Body of pancreas (tissue), 4 donors: ENCODE results near the gene CLSTN2. TPM values are rescaled to one million over a fixed set of nuclear protein-coding genes. Genes with fewer than 3 reads are reported as not detected.

ENCODE experiments used
- ATAC-seq: fragments of 150-250 bp; one replicate; pipeline ENCODE4 v1.9.1; 2016
- DNase-seq, 4 donors: peaks; one replicate each; pipeline ENCODE4 v3.0.0-alpha.2; 2019
- H3K27ac ChIP-seq, 4 donors: fragments of 200-600 bp; sonication (generic); 1 replicate in 3 of 4; 2 replicates in 1 of 4; pipeline versions ENCODE4 v1.5.1 to v1.6.1; 2016 to 2019; ENCODE audit warnings: mild to moderate bottlenecking in 1 of 4, mixed read lengths in 1 of 4, moderate library complexity in 1 of 4
- H3K27me3 ChIP-seq, 2 donors: fragments of 200-600 bp; sonication (generic); one replicate each; pipeline ENCODE4 v1.6.0; 2016; ENCODE audit warnings: mild to moderate bottlenecking in 1 of 2
- H3K36me3 ChIP-seq, 2 donors: fragments of 200-600 bp; sonication (generic); replicated peaks in 1 of 2; 2 replicates each; pipeline ENCODE4 v1.5.1; 2016; ENCODE audit warnings: low read depth in 2 of 2; ENCODE audit not compliant: insufficient read depth in 1 of 2
- H3K4me1 ChIP-seq: fragments of 200-600 bp; sonication (generic); one replicate; pipeline ENCODE4 v1.6.0; 2016
- H3K4me3 ChIP-seq, 2 donors: fragments of 200-600 bp; sonication (generic); 1 replicate in 1 of 2; 2 replicates in 1 of 2; pipeline ENCODE4 v1.5.1; 2016 to 2019
- H3K9me3 ChIP-seq, 3 donors: fragments of 200-600 bp; sonication (generic); 1 replicate in 2 of 3; 2 replicates in 1 of 3; pipeline ENCODE4 v1.5.1; 2016
- POLR2A ChIP-seq, 3 donors: fragments of 450-650 bp; IDR thresholded peaks; one replicate each; pipeline ENCODE4 v1.6.1; 2016; ENCODE audit warnings: antibody characterized with exemption in 3 of 3, mild to moderate bottlenecking in 2 of 3
- WGBS, 2 donors: methylation state at CpG; one replicate each; pipeline ENCODE4 v1.1.5; 2017; 5-methylcytosine and 5-hydroxymethylcytosine counted together
- intact Hi-C: fragments of 100-400 bp; cut with DNase I; formaldehyde crosslinking; loops from one replicate; pipeline ENCODE4 v1.15.1; 2023
- total RNA-seq, 2 donors: library from RNA; depleted of rRNA; stranded (reverse); fragments of >200 nt; gene quantifications; one replicate each; pipeline ENCODE4 v1.1.0, GENCODE V29; 2016
- TF ChIP-seq, protein P1 (sequence below), 7 experiments: fragments of 450-650 bp in 4 of 7; fragments of 200-600 bp in 3 of 7; sonication (generic) in 3 of 7; IDR thresholded peaks; one replicate each; pipeline ENCODE4 v1.5.1; 2016 to 2019; ENCODE audit warnings: antibody characterized with exemption in 7 of 7

Gene CLSTN2
- total RNA-seq, 2 donors from 2014 or later: 14.5 to 14.8 TPM

DNA sequence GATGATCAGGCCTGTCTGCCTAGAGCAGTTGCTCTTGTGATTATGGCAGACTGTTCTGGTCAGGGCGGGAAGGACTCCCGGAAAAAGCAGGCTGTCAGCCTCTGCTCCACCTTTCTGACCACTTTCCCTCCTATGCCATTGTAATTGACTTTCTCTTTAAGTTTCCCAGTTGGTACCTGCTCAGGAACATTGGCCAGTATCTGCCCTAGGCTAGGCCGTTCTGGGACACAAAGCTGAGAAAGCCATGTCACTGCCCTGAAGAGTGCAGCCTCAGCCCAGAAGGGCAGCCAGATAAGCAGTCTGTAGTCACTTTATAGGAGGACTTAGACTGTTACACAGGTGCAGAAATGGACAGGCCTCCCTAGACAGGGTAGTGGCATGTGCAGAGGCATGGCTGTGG lies 80.8 kb downstream of the CLSTN2 start:
- Histone ChIP-seq H3K4me3 (no peak overlapping the region), H3K27ac (no peak overlapping the region), H3K9me3 (no peaks in the 10 kb centered on the region), H3K36me3 (no peaks in the 10 kb centered on the region), H3K27me3 (no peaks in the 10 kb centered on the region), H3K4me1 (no peaks in the 10 kb centered on the region)
- no peak for ATAC-seq
- no peak for DNase-seq
- intact Hi-C loops: no loop called here
- WGBS, 2 donors: 94 to 97% methylated on average over 3 of the region's 3 CpGs
- no peak for TF ChIP-seq POLR2A (IDR thresholded peaks at IDR 0.05)
- TF ChIP-seq, protein P1, sequence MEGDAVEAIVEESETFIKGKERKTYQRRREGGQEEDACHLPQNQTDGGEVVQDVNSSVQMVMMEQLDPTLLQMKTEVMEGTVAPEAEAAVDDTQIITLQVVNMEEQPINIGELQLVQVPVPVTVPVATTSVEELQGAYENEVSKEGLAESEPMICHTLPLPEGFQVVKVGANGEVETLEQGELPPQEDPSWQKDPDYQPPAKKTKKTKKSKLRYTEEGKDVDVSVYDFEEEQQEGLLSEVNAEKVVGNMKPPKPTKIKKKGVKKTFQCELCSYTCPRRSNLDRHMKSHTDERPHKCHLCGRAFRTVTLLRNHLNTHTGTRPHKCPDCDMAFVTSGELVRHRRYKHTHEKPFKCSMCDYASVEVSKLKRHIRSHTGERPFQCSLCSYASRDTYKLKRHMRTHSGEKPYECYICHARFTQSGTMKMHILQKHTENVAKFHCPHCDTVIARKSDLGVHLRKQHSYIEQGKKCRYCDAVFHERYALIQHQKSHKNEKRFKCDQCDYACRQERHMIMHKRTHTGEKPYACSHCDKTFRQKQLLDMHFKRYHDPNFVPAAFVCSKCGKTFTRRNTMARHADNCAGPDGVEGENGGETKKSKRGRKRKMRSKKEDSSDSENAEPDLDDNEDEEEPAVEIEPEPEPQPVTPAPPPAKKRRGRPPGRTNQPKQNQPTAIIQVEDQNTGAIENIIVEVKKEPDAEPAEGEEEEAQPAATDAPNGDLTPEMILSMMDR (IDR thresholded peaks at IDR 0.05): no peak

DNA sequence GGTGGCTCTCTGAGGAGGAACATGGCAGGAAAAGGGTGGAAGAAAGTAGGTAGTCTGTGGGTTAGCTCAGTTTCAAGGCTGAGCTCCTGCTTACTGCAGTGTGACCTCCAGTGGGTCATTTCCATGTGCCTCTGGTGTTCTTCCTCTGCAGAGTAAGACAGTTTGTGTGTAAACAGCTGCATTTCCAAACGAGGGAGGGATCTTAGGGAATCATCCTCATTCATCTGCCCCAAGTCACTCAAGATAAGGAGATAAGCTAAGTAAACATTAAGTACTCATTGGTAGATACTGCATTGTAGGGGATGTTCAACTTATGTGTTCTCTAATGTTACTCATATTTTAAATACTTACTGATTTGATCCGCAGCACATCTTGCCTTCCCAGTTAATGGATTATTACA lies 83.6 kb downstream of the CLSTN2 start:
- no peak overlapping the region for H3K4me3 ChIP-seq
- no peaks in the 10 kb centered on the region for H3K36me3 ChIP-seq
- H3K4me1 ChIP-seq: no peaks in the 10 kb centered on the region
- intact Hi-C loops: no loop called here
- DNase-seq (no peak), ATAC-seq (no peak)
- WGBS, 2 donors: 25 to 51% methylated on average over 2 of the region's 2 CpGs
- H3K9me3 ChIP-seq: no peaks in the 10 kb centered on the region
- H3K27ac ChIP-seq: no peak overlapping the region
- TF ChIP-seq, protein P1 (IDR thresholded peaks at IDR 0.05): no peak
- TF ChIP-seq POLR2A (IDR thresholded peaks at IDR 0.05): no peak
- H3K27me3 ChIP-seq: no peaks in the 10 kb centered on the region

DNA sequence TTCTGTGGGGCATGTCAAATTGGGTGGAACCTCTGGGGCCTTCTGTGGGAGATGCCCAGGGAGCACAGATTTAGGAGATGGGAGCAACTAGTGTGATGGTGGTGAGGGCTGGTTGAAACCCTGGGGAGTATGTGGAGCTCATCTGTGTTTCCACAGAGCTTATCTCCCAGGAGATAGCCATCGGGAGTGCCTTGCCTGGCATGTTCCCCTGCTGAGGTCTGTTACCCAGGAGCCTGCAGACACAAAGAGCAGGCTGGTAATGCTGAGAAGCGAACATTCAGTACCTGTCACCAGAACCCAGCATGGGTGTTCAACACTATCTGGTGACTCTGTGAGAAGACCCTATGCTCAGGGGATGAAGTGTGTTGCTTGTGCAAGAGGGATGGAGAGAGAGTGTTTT lies 85.0 kb downstream of the CLSTN2 start:
- H3K4me1 ChIP-seq: no peaks in the 10 kb centered on the region
- 14 to 64% methylated on average over 1 to 2 of the region's 2 CpGs for WGBS, 2 donors
- no peaks in the 10 kb centered on the region for H3K27me3 ChIP-seq
- intact Hi-C loops: no loop called here
- no peaks in the 10 kb centered on the region for H3K9me3 ChIP-seq
- DNase-seq (no peak), ATAC-seq (no peak)
- H3K27ac ChIP-seq: no peak overlapping the region
- no peak overlapping the region for H3K4me3 ChIP-seq
- TF ChIP-seq, protein P1 (IDR thresholded peaks at IDR 0.05): no peak
- TF ChIP-seq POLR2A (IDR thresholded peaks at IDR 0.05): no peak
- H3K36me3 ChIP-seq: no peaks in the 10 kb centered on the region

DNA sequence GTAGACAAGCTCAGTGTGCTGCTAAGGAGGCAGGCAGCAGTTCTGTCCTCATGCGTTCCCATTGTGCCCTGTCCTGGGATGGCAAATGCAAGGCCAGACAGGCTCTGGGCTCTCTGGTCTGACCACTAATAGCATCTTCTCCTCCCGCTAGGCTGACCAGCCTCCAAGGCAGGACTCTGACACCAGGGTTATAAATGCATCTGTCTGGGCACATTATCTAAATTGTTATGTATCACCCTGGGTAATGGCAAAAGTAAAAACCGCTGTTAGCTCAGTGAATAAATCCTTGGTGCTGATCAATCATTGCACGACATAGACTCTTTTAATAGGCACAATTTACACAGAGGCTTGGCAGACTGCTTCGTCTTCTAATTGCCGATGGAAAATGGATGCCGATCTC lies 85.6 kb downstream of the CLSTN2 start:
- intact Hi-C loops: no loop called here
- ATAC-seq (no peak), DNase-seq (no peak)
- no peaks in the 10 kb centered on the region for H3K9me3 ChIP-seq
- H3K27ac ChIP-seq: no peak overlapping the region
- 67 to 87% methylated on average over 7 of the region's 7 CpGs for WGBS, 2 donors
- no peaks in the 10 kb centered on the region for H3K36me3 ChIP-seq
- H3K4me1 ChIP-seq: no peaks in the 10 kb centered on the region
- no peak overlapping the region for H3K4me3 ChIP-seq
- no peaks in the 10 kb centered on the region for H3K27me3 ChIP-seq
- TF ChIP-seq, protein P1 (IDR thresholded peaks at IDR 0.05): no peak
- no peak for TF ChIP-seq POLR2A (IDR thresholded peaks at IDR 0.05)

DNA sequence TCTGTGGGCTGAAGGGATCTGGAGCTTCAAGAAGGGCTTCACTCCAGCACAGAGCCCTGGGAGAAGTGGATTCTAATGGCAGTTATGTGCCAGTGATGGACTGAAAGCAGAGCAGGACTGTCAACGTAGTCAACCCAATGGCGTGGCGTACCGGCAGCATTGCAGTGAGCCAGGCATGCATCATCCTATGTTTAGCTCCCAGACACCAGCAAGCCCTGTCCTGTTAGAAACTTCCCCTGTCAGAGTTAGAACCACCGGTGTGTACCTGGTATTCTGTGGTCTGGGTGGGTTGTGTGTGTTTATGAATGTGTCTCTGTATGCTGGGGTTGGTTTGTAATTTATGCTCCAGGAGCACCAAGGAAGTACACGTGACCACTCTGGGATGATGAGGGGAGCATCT lies 86.3 kb downstream of the CLSTN2 start:
- Histone ChIP-seq H3K4me1 (no peaks in the 10 kb centered on the region), H3K36me3 (no peaks in the 10 kb centered on the region), H3K27ac (no peak overlapping the region), H3K9me3 (no peaks in the 10 kb centered on the region), H3K4me3 (no peak overlapping the region), H3K27me3 (no peaks in the 10 kb centered on the region)
- TF ChIP-seq, protein P1 (IDR thresholded peaks at IDR 0.05): no peak
- no peak for TF ChIP-seq POLR2A (IDR thresholded peaks at IDR 0.05)
- intact Hi-C loops: no loop called here
- 92 to 95% methylated on average over 5 to 6 of the region's 6 CpGs for WGBS, 2 donors
- DNase-seq (no peak), ATAC-seq (no peak)
